ENCODE data around the gene HBE1. TPM values are rescaled to one million over a fixed set of nuclear protein-coding genes. Genes with fewer than 3 reads are reported as not detected.

The HBE1 gene
- total RNA-seq, 1 donor = not detected

DNA sequence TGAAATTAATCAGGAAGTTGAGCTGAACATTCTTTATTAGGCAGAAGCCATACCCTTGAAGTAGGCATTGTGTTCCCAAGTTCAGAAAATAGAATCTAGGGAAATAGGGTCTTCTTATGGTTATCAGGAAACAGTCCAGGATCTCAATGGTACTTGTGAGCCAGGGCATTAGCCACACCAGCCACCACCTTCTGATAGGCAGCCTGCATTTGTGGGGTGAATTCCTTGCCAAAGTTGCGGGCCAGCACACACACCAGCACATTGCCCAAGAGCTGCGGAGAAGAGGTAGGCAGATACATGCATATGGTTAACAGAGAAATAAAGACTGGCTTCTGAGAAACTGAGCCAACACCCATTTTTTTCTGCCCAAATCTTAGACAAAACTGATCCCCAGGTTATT, 36.9 kb downstream of the HBE1 start:
- TF ChIP-seq, protein P1, sequence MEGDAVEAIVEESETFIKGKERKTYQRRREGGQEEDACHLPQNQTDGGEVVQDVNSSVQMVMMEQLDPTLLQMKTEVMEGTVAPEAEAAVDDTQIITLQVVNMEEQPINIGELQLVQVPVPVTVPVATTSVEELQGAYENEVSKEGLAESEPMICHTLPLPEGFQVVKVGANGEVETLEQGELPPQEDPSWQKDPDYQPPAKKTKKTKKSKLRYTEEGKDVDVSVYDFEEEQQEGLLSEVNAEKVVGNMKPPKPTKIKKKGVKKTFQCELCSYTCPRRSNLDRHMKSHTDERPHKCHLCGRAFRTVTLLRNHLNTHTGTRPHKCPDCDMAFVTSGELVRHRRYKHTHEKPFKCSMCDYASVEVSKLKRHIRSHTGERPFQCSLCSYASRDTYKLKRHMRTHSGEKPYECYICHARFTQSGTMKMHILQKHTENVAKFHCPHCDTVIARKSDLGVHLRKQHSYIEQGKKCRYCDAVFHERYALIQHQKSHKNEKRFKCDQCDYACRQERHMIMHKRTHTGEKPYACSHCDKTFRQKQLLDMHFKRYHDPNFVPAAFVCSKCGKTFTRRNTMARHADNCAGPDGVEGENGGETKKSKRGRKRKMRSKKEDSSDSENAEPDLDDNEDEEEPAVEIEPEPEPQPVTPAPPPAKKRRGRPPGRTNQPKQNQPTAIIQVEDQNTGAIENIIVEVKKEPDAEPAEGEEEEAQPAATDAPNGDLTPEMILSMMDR (IDR thresholded peaks at IDR 0.05; ENCODE audit: extremely low read depth, low read depth, low read length) = no peak

GRCh38 chr11:5232176-5232575, 37.6 kb downstream of the HBE1 start:
- DNase-seq (ENCODE audit: insufficient read length, low spot score, missing footprints) = no peak
- no peak overlapping the region for H2AFZ ChIP-seq (ENCODE audit: low read length)

More for the DNA sequence above, 36.9 kb downstream of the HBE1 start:
- Histone ChIP-seq H3K4me3 (ENCODE audit: insufficient read depth, low read length) (no peak overlapping the region), H3K27ac (ENCODE audit: low read depth, low read length) (no peak overlapping the region), H2AFZ (ENCODE audit: low read length) (no peak overlapping the region), H3K27me3 (ENCODE audit: insufficient read depth, low read length) (no peaks in the 10 kb centered on the region), H3K79me2 (ENCODE audit: insufficient read depth, low read length) (no peaks in the 10 kb centered on the region), H4K20me1 (ENCODE audit: insufficient read depth, low read length) (no peaks in the 10 kb centered on the region), H3K4me2 (ENCODE audit: insufficient read depth, low read length) (no peak overlapping the region), H3K9me3 (ENCODE audit: low read depth, low read length) (no peaks in the 10 kb centered on the region), H3K4me1 (ENCODE audit: insufficient read depth, low read length) (no peaks in the 10 kb centered on the region), H3K36me3 (ENCODE audit: insufficient read depth, low read length) (no peaks in the 10 kb centered on the region)
- DNase-seq (ENCODE audit: insufficient read length, low spot score, missing footprints) = peak; percentile 2

DNA sequence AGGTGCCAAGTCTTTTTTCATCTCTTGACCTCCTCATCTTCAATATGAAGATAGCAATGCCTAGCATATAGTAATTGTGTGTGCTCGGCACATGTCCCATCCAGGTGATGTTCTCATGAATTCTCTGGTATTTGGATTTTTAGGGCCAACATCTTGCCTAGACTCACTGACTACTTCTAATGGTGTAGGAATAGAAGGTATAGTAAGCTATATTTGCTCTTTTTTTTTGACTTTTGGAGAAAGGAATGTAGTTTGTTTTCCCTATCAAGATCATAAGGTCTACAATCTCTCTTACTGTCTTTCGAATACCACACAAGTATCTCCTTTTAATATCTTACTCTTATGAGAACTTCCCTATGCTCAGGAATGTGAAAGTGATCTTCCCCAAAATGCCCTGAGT, 38.6 kb downstream of the HBE1 start:
- H3K4me3 ChIP-seq (ENCODE audit: insufficient read depth, low read length) = no peak overlapping the region
- H3K36me3 ChIP-seq (ENCODE audit: insufficient read depth, low read length) = no peaks in the 10 kb centered on the region
- TF ChIP-seq, protein P1 (IDR thresholded peaks at IDR 0.05; ENCODE audit: extremely low read depth, low read depth, low read length) = no peak
- no peak for DNase-seq (ENCODE audit: insufficient read length, low spot score, missing footprints)
- no peaks in the 10 kb centered on the region for H3K27me3 ChIP-seq (ENCODE audit: insufficient read depth, low read length)
- no peak overlapping the region for H3K4me2 ChIP-seq (ENCODE audit: insufficient read depth, low read length)
- no peaks in the 10 kb centered on the region for H3K4me1 ChIP-seq (ENCODE audit: insufficient read depth, low read length)
- no peaks in the 10 kb centered on the region for H4K20me1 ChIP-seq (ENCODE audit: insufficient read depth, low read length)
- H2AFZ ChIP-seq (ENCODE audit: low read length) = no peak overlapping the region
- H3K27ac ChIP-seq (ENCODE audit: low read depth, low read length) = no peak overlapping the region
- H3K79me2 ChIP-seq (ENCODE audit: insufficient read depth, low read length) = no peaks in the 10 kb centered on the region
- no peaks in the 10 kb centered on the region for H3K9me3 ChIP-seq (ENCODE audit: low read depth, low read length)

More at GRCh38 chr11:5232176-5232575, 37.6 kb downstream of the HBE1 start:
- H3K4me3 ChIP-seq (ENCODE audit: insufficient read depth, low read length) = no peak overlapping the region
- H3K79me2 ChIP-seq (ENCODE audit: insufficient read depth, low read length) = no peaks in the 10 kb centered on the region
- H3K4me1 ChIP-seq (ENCODE audit: insufficient read depth, low read length) = no peaks in the 10 kb centered on the region
- no peaks in the 10 kb centered on the region for H3K36me3 ChIP-seq (ENCODE audit: insufficient read depth, low read length)
- no peaks in the 10 kb centered on the region for H3K27me3 ChIP-seq (ENCODE audit: insufficient read depth, low read length)
- no peak overlapping the region for H3K27ac ChIP-seq (ENCODE audit: low read depth, low read length)
- H4K20me1 ChIP-seq (ENCODE audit: insufficient read depth, low read length) = no peaks in the 10 kb centered on the region
- no peak overlapping the region for H3K4me2 ChIP-seq (ENCODE audit: insufficient read depth, low read length)
- TF ChIP-seq, protein P1 (IDR thresholded peaks at IDR 0.05; ENCODE audit: extremely low read depth, low read depth, low read length) = no peak
- no peaks in the 10 kb centered on the region for H3K9me3 ChIP-seq (ENCODE audit: low read depth, low read length)

- Histone ChIP-seq H4K20me1 (ENCODE audit: insufficient read depth, low read length) (no peaks in the 10 kb centered on the region), H3K4me1 (ENCODE audit: insufficient read depth, low read length) (no peaks in the 10 kb centered on the region), H3K27me3 (ENCODE audit: insufficient read depth, low read length) (peaks cover 3% of the 10 kb centered on the region), H3K36me3 (ENCODE audit: insufficient read depth, low read length) (no peaks in the 10 kb centered on the region), H3K27ac (ENCODE audit: low read depth, low read length) (no peak overlapping the region), H3K9me3 (ENCODE audit: low read depth, low read length) (no peaks in the 10 kb centered on the region), H2AFZ (ENCODE audit: low read length) (no peak overlapping the region), H3K79me2 (ENCODE audit: insufficient read depth, low read length) (no peaks in the 10 kb centered on the region), H3K4me3 (ENCODE audit: insufficient read depth, low read length) (no peak overlapping the region), H3K4me2 (ENCODE audit: insufficient read depth, low read length) (no peak overlapping the region)
- no peak for DNase-seq (ENCODE audit: insufficient read length, low spot score, missing footprints)
- TF ChIP-seq, protein P1 (IDR thresholded peaks at IDR 0.05; ENCODE audit: extremely low read depth, low read depth, low read length) = no peak
These were observed 39.5 kb downstream of the HBE1 start for GRCh38 chr11:5230266-5230665.
